Testis (tissue), 5 donors: ENCODE measurements around the gene DHRS4L2. TPM values are rescaled to one million over a fixed set of nuclear protein-coding genes. Genes with fewer than 3 reads are reported as not detected.
A peak's percentile ranks its signal among the peaks of the same experiment; 100 is the strongest.
"Not testable (repeated sequence)": the region's sequence is repeated elsewhere in the genome, so short reads cannot be mapped to it uniquely, and the experiment has no call there.

ENCODE experiments used
- DNase-seq: peaks from one replicate; pipeline ENCODE4 v3.0.0-alpha.2; 2019
- H3K27ac ChIP-seq, 2 donors: fragments of 200-600 bp; sonication (generic); one replicate each; pipeline ENCODE4 v1.5.1; 2019
- H3K27me3 ChIP-seq: fragments of 200-600 bp; sonication (generic); one replicate; pipeline ENCODE4 v1.5.1; 2019
- H3K36me3 ChIP-seq: fragments of 200-600 bp; sonication (generic); one replicate; pipeline ENCODE4 v1.5.1; 2017; ENCODE audit warnings: low read depth; ENCODE audit errors: missing control alignments
- H3K4me1 ChIP-seq: fragments of 200-600 bp; sonication (generic); one replicate; pipeline ENCODE4 v1.5.1; 2019
- H3K4me3 ChIP-seq, 2 donors: fragments of 200-600 bp; sonication (generic); one replicate each; pipeline ENCODE4 v1.5.1; 2017 to 2019
- H3K9me3 ChIP-seq: fragments of 200-600 bp; sonication (generic); one replicate; pipeline ENCODE4 v1.5.1; 2017
- POLR2A ChIP-seq: fragments of 450-650 bp; IDR thresholded peaks from one replicate; pipeline ENCODE4 v1.6.1; 2017; ENCODE audit warnings: antibody characterized with exemption, mild to moderate bottlenecking, moderate library complexity
- WGBS, 2 donors: methylation state at CpG; one replicate each; pipeline ENCODE4 v1.1.5; 2018; 5-methylcytosine and 5-hydroxymethylcytosine counted together
- intact Hi-C: fragments of 100-400 bp; cut with DNase I; formaldehyde crosslinking; loops from one replicate; pipeline ENCODE4 v1.15.1; 2023; ENCODE audit warnings: low total_unique reads
- long read RNA-seq, 2 donors: transcript quantifications; one replicate each; lab custom pipeline, GENCODE V29; 2026
- polyA plus RNA-seq: library from polyadenylated mRNA; stranded (reverse); fragments of 350-450 nt; fragmentation: Illumina TruSeq; extraction: RNeasy Lipid Tissue Mini Kit (QIAGEN cat#74804); gene quantifications from one replicate; pipeline ENCODE4 v1.2.3, GENCODE V29; 2014; ENCODE audit warnings: low read depth, low replicate concordance; ENCODE audit not compliant: insufficient read depth
- total RNA-seq, 2 donors: library from RNA; depleted of rRNA; stranded (reverse); fragments of >200 nt; gene quantifications; one replicate each; pipeline ENCODE4 v1.2.3, GENCODE V29; 2016
- TF ChIP-seq, protein P1 (sequence below), 3 experiments: fragments of 450-650 bp in 2 of 3; fragments of 200-600 bp in 1 of 3; sonication (generic) in 1 of 3; IDR thresholded peaks; one replicate each; pipeline ENCODE4 v1.5.1; 2016 to 2019; ENCODE audit warnings: antibody characterized with exemption in 3 of 3, mild to moderate bottlenecking in 2 of 3, moderate library complexity in 1 of 3

DHRS4L2 gene
- total RNA-seq (10 to 100 TPM; 15.7 to 23.4 TPM), polyA plus RNA-seq (22.4 TPM)
- long read RNA-seq, donor 1, partial matches to known transcripts = 0 of 1 reads
- long read RNA-seq, donor 1, other reads (novel, unspliced or antisense) = 0 of 1 reads
- long read RNA-seq, donor 2, partial matches to known transcripts = 0 of 2 reads
- long read RNA-seq, donor 2, other reads (novel, unspliced or antisense) = 0 of 2 reads

DNA sequence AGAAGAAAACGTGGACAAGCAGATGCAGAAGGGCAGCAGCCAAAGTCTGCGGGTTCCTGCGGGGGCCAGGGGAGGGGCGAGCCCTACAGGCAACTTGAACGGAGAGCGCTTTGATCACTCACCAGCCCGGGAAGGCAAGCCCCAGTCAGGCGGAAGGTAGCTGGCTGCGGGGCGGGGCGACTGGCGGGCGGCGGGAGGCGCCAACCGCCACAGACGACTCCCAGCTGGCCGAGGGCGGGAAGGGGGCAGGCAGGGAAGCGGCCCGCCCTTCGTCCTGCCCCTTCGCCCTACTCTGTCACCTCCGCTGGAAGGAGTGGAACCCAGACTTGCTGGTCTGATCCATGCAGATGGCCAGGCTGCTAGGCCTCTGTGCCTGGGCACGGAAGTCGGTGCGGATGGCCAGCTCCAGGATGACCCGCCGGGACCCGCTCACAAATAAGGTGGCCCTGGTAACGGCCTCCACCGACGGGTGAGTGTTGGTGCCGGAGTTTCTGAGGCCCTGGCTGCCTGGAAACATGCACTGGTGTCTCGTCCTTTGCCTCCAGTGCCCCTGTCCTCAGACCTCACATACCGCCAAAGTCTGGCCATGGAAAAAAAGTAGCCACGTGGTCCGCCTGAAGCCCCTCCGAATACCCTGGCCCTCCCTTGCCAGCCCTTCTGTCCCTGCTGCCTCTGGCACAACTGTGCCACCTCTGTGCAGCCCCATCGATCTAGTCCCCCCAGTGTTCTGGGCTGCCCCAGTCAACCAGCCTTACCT lies at the start of gene DHRS4L2:
Gene DHRS4L2, plus strand, starts transcription at position 323 of the 757 bp plus-strand sequence. Its CDS starts 19 bp downstream, at position 342.
- H3K36me3 ChIP-seq, H3K4me1 ChIP-seq, intact Hi-C loops, H3K9me3 ChIP-seq, H3K27me3 ChIP-seq, H3K27ac ChIP-seq: not testable (repeated sequence)
- DNase-seq = peak; percentile 56
- WGBS, 2 donors = 36 to 46% methylated on average over 5 to 27 of the region's 40 CpGs
- peak within 1 kb of the TSS; percentile 23 to 26 for H3K4me3 ChIP-seq

- H3K36me3 ChIP-seq = no peaks in the 10 kb centered on the region
- peaks cover 3% of the 10 kb centered on the region for H3K4me1 ChIP-seq
- H3K27ac ChIP-seq = no peak overlapping the region
- no peak for DNase-seq
- H3K4me3 ChIP-seq = no peak overlapping the region
- 83 to 89% methylated on average over 3 of the region's 3 CpGs for WGBS, 2 donors
- no peaks in the 10 kb centered on the region for H3K9me3 ChIP-seq
- H3K27me3 ChIP-seq = no peaks in the 10 kb centered on the region
- intact Hi-C loops = no loop called here
- TF ChIP-seq, protein P1, sequence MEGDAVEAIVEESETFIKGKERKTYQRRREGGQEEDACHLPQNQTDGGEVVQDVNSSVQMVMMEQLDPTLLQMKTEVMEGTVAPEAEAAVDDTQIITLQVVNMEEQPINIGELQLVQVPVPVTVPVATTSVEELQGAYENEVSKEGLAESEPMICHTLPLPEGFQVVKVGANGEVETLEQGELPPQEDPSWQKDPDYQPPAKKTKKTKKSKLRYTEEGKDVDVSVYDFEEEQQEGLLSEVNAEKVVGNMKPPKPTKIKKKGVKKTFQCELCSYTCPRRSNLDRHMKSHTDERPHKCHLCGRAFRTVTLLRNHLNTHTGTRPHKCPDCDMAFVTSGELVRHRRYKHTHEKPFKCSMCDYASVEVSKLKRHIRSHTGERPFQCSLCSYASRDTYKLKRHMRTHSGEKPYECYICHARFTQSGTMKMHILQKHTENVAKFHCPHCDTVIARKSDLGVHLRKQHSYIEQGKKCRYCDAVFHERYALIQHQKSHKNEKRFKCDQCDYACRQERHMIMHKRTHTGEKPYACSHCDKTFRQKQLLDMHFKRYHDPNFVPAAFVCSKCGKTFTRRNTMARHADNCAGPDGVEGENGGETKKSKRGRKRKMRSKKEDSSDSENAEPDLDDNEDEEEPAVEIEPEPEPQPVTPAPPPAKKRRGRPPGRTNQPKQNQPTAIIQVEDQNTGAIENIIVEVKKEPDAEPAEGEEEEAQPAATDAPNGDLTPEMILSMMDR (IDR thresholded peaks at IDR 0.05) = no peak
- no peak for TF ChIP-seq POLR2A
Observed at GRCh38 chr14:23939607-23940326, 49.0 kb upstream of the DHRS4L2 start.

GRCh38 chr14:23941230-23941629 lies 47.5 kb upstream of the DHRS4L2 start:
- Histone ChIP-seq H3K9me3 (no peaks in the 10 kb centered on the region), H3K36me3 (no peaks in the 10 kb centered on the region), H3K4me3 (no peak overlapping the region), H3K4me1 (no peaks in the 10 kb centered on the region), H3K27me3 (no peaks in the 10 kb centered on the region), H3K27ac (no peak overlapping the region)
- 37 to 67% methylated on average over 3 of the region's 3 CpGs for WGBS, 2 donors
- intact Hi-C loops = no loop called here
- no peak for DNase-seq
- no peak for TF ChIP-seq POLR2A
- TF ChIP-seq, protein P1 (IDR thresholded peaks at IDR 0.05) = no peak

GRCh38 chr14:23941669-23942068 lies 47.1 kb upstream of the DHRS4L2 start:
- Histone ChIP-seq H3K27me3 (no peaks in the 10 kb centered on the region), H3K27ac (no peak overlapping the region), H3K9me3 (no peaks in the 10 kb centered on the region), H3K4me3 (no peak overlapping the region), H3K4me1 (no peaks in the 10 kb centered on the region), H3K36me3 (no peaks in the 10 kb centered on the region)
- DNase-seq = no peak
- TF ChIP-seq, protein P1 (IDR thresholded peaks at IDR 0.05) = no peak
- TF ChIP-seq POLR2A = no peak
- intact Hi-C loops = no loop called here

DNA sequence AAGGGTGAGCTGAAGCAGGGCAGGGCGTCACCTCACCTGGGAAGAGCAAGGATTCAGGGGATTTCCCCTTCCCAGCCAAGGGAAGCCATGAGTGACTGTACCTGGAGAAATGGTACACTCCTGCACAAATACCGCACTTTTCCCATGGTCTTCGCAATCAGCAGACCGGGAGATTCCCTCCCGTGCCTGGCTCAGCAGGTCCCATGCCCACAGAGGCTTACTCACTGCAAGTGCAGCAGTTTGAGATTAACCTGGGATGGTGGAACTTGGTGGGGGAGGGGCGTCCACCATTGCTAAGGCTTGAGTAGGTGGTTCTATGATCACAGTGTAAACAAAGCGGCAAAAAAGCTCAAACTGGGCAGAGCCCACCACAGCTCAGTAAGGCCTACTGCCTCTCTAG lies 46.1 kb upstream of the DHRS4L2 start:
- Histone ChIP-seq H3K4me3 (no peak overlapping the region), H3K36me3 (no peaks in the 10 kb centered on the region), H3K9me3 (no peaks in the 10 kb centered on the region), H3K27ac (no peak overlapping the region), H3K27me3 (no peaks in the 10 kb centered on the region), H3K4me1 (no peaks in the 10 kb centered on the region)
- DNase-seq = no peak
- intact Hi-C loops = no loop called here
- TF ChIP-seq, protein P1 (IDR thresholded peaks at IDR 0.05) = no peak
- no peak for TF ChIP-seq POLR2A
- WGBS, 2 donors = 91% methylated on average over 4 to 7 of the region's 7 CpGs

DNA sequence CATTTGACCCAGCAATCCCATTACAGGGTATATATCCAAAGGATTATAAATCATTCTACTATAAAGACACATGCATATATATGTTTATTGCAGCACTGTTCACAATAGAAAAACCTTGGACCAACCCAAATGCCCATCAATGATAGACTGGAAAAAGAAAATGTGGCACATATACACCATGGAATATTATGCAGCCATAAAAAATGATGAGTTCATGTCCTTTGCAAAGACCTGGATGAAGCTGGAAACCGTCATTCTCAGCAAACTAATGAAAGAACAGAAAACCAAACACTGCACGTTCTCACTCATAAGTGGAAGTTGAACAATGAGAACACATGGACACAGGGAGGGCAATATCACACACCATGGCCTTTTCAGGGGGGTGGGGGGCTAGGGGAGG lies 39.7 kb upstream of the DHRS4L2 start:
- H3K36me3 ChIP-seq, H3K27me3 ChIP-seq, intact Hi-C loops, H3K9me3 ChIP-seq, DNase-seq, H3K4me3 ChIP-seq, H3K4me1 ChIP-seq, H3K27ac ChIP-seq: not testable (repeated sequence)
- WGBS, 2 donors = 64 to 91% methylated on average over 2 of the region's 2 CpGs
